Testis (tissue), 5 donors: ENCODE results near the gene SMIM11. TPM values are rescaled to one million over a fixed set of nuclear protein-coding genes. Genes with fewer than 3 reads are reported as not detected.
"Not testable (repeated sequence)": the region's sequence is repeated elsewhere in the genome, so short reads cannot be mapped to it uniquely, and the experiment has no call there.

Source experiments
- DNase-seq: peaks from one replicate; pipeline ENCODE4 v3.0.0-alpha.2; 2019
- H3K27ac ChIP-seq, 2 donors: fragments of 200-600 bp; sonication (generic); one replicate each; pipeline ENCODE4 v1.5.1; 2019
- H3K27me3 ChIP-seq: fragments of 200-600 bp; sonication (generic); one replicate; pipeline ENCODE4 v1.5.1; 2019
- H3K36me3 ChIP-seq: fragments of 200-600 bp; sonication (generic); one replicate; pipeline ENCODE4 v1.5.1; 2017; ENCODE audit warnings: low read depth; ENCODE audit errors: missing control alignments
- H3K4me1 ChIP-seq: fragments of 200-600 bp; sonication (generic); one replicate; pipeline ENCODE4 v1.5.1; 2019
- H3K4me3 ChIP-seq, 2 donors: fragments of 200-600 bp; sonication (generic); one replicate each; pipeline ENCODE4 v1.5.1; 2017 to 2019
- H3K9me3 ChIP-seq: fragments of 200-600 bp; sonication (generic); one replicate; pipeline ENCODE4 v1.5.1; 2017
- CTCF ChIP-seq, 3 experiments: fragments of 450-650 bp in 2 of 3; fragments of 200-600 bp in 1 of 3; sonication (generic) in 1 of 3; IDR thresholded peaks; one replicate each; pipeline ENCODE4 v1.5.1; 2016 to 2019; ENCODE audit warnings: antibody characterized with exemption in 3 of 3, mild to moderate bottlenecking in 2 of 3, moderate library complexity in 1 of 3
- POLR2A ChIP-seq: fragments of 450-650 bp; IDR thresholded peaks from one replicate; pipeline ENCODE4 v1.6.1; 2017; ENCODE audit warnings: antibody characterized with exemption, mild to moderate bottlenecking, moderate library complexity
- WGBS, 2 donors: methylation state at CpG; one replicate each; pipeline ENCODE4 v1.1.5; 2018; 5-methylcytosine and 5-hydroxymethylcytosine counted together
- intact Hi-C: fragments of 100-400 bp; cut with DNase I; formaldehyde crosslinking; loops from one replicate; pipeline ENCODE4 v1.15.1; 2023; ENCODE audit warnings: low total_unique reads
- long read RNA-seq, 2 donors: transcript quantifications; one replicate each; lab custom pipeline, GENCODE V29; 2026
- polyA plus RNA-seq: library from polyadenylated mRNA; stranded (reverse); fragments of 350-450 nt; fragmentation: Illumina TruSeq; extraction: RNeasy Lipid Tissue Mini Kit (QIAGEN cat#74804); gene quantifications from one replicate; pipeline ENCODE4 v1.2.3, GENCODE V29; 2014; ENCODE audit warnings: low read depth, low replicate concordance; ENCODE audit not compliant: insufficient read depth
- total RNA-seq, 2 donors: library from RNA; depleted of rRNA; stranded (reverse); fragments of >200 nt; gene quantifications; one replicate each; pipeline ENCODE4 v1.2.3, GENCODE V29; 2016

The SMIM11 gene
- 10 to 100 TPM in 1 of 2 donors, 1 to 10 TPM in 1; 5.0 to 13.3 TPM for total RNA-seq
- 9.1 TPM for polyA plus RNA-seq
- long read RNA-seq, donor 1, transcript SMIM11A-201 (4 exons, 850 nt), result major isoform, 10 of 29 reads
- long read RNA-seq, donor 1, partial matches to known transcripts, result 18 of 29 reads
- long read RNA-seq, donor 1, other reads (novel, unspliced or antisense), result 0 of 29 reads
- long read RNA-seq, donor 2, transcript SMIM11A-201 (4 exons, 850 nt), result major isoform, 9 of 9 reads
- long read RNA-seq, donor 2, partial matches to known transcripts, result 0 of 9 reads
- long read RNA-seq, donor 2, other reads (novel, unspliced or antisense), result 0 of 9 reads

- intact Hi-C loops, result not testable (repeated sequence)
These were observed at the start of gene SMIM11 for GRCh38 chr21:34374940-34375618. Gene SMIM11, plus strand, starts transcription at chr21:34375507. Its CDS starts 3,998 bp downstream, at chr21:34379505.

DNA sequence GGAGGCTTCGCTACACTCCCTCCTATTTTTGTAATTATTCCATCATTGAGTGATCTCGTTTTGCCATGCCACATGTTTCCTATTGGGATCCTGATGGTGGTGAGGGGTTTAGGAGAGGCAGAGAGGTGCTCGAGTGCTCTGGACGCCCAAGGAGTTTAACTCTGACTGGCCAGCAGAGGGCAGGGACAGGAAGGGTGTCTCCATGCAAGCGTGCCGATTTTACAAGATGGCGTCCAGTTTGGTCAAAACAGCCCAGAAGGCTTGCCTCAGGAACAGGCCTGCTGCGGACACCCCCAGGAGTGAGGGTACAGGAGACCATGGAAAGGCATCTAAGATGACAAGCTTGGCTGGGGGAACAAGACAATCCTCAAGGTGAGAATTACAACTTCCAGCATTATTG, 45.3 kb upstream of the SMIM11 start:
- intact Hi-C loops, result no loop called here
- Histone ChIP-seq H3K27ac (no peak overlapping the region), H3K36me3 (no peaks in the 10 kb centered on the region), H3K27me3 (no peaks in the 10 kb centered on the region), H3K4me3 (no peak overlapping the region), H3K4me1 (peaks cover 5% of the 10 kb centered on the region), H3K9me3 (no peaks in the 10 kb centered on the region)
- 66 to 72% methylated on average over 8 of the region's 8 CpGs for WGBS, 2 donors
- no peak for DNase-seq
- TF ChIP-seq POLR2A (no peak), CTCF (IDR thresholded peaks at IDR 0.05) (no peak)

More at GRCh38 chr21:34374940-34375618, at the start of gene SMIM11:
- H3K4me1 ChIP-seq, H3K36me3 ChIP-seq, H3K27me3 ChIP-seq, H3K27ac ChIP-seq, DNase-seq, H3K9me3 ChIP-seq, H3K4me3 ChIP-seq: not testable (repeated sequence)
- WGBS, 2 donors, result no CpG with 5 or more reads among the region's 49 CpGs

DNA sequence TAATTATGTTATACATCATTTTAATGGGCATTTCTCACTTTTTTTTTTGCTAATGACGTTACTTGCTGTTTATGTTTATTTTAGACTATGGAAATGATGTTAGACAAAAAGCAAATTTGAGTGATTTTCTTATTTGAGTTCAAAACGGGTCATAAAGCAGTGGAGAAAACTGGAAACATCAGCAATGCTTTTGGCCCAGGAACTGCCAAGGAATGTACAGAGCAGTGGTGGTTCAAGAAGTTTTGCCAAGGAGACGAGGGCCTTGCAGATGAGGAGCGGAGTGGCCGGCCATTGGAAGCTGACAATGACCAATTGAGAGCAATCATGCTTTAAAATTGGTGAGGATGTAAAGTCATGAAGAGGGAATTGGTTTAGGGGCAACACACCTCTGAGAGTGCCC, 43.6 kb upstream of the SMIM11 start:
- WGBS, 2 donors, result 86 to 87% methylated on average over 5 of the region's 5 CpGs
- H3K36me3 ChIP-seq, result no peaks in the 10 kb centered on the region
- H3K27me3 ChIP-seq, result no peaks in the 10 kb centered on the region
- no peaks in the 10 kb centered on the region for H3K9me3 ChIP-seq
- no peak for DNase-seq
- H3K4me1 ChIP-seq, result peaks cover 5% of the 10 kb centered on the region
- intact Hi-C loops, result no loop called here
- H3K27ac ChIP-seq, result no peak overlapping the region
- no peak for TF ChIP-seq CTCF (IDR thresholded peaks at IDR 0.05)
- TF ChIP-seq POLR2A, result no peak
- H3K4me3 ChIP-seq, result no peak overlapping the region

DNA sequence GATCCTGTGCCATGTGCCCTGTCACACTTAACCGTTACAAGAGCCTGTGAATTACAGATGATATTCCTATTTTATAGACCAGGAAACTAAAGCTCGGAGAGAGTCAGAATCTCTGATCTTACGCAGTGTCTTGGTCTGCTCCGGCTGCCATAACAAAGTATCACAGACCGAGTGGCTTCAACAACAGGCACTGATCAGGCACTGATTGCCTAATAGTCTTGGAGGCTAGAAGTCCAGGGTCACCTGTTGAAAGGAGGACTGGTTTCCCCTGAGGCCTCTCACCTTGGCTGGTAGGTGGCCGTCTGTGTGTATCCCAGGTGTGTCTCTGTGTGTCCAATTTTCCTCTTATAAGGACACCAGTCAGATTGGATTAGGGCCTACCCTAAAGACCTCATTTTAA, 43.0 kb upstream of the SMIM11 start:
- intact Hi-C loops, result no loop called here

More for the DNA sequence above, 43.0 kb upstream of the SMIM11 start:
- Histone ChIP-seq H3K9me3 (no peaks in the 10 kb centered on the region), H3K36me3 (no peaks in the 10 kb centered on the region), H3K27me3 (no peaks in the 10 kb centered on the region), H3K27ac (peak overlapping the region in 1 of 2 donors; percentile 24), H3K4me1 (peaks cover 8% of the 10 kb centered on the region), H3K4me3 (no peak overlapping the region)
- 94 to 99% methylated on average over 6 of the region's 6 CpGs for WGBS, 2 donors
- no peak for TF ChIP-seq POLR2A
- no peak for TF ChIP-seq CTCF (IDR thresholded peaks at IDR 0.05)
- no peak for DNase-seq
